Keratinocyte (primary cell): ENCODE measurements around the gene CRTAP. TPM values are rescaled to one million over a fixed set of nuclear protein-coding genes. Genes with fewer than 3 reads are reported as not detected.

Experiments
- DNase-seq: peaks from one replicate; pipeline ENCODE4 v3.0.0-alpha.2; 2011; ENCODE audit warnings: low read depth, missing footprints, low spot score
- FAIRE-seq: peaks from 2 replicates; lab custom pipeline; 2011; peaks lifted over from hg19 to GRCh38; lab: Jason Lieb, UNC
- H2AFZ ChIP-seq: 2 replicates; pipeline ENCODE4 v1.6.0; 2012; ENCODE audit warnings: low read length, control low read depth, inconsistent platforms; ENCODE audit not compliant: control insufficient read depth
- H3K27ac ChIP-seq: 2 replicates; pipeline ENCODE4 v1.5.1; 2011; ENCODE audit warnings: low read length; ENCODE audit not compliant: control insufficient read depth, insufficient read depth
- H3K27me3 ChIP-seq: 3 replicates; pipeline ENCODE4 v1.6.0; 2011; ENCODE audit warnings: low read length; ENCODE audit not compliant: control insufficient read depth, insufficient read depth; ENCODE audit errors: extremely low read depth
- H3K36me3 ChIP-seq, 2 experiments: 2 replicates in 1 of 2; 3 replicates in 1 of 2; pipeline ENCODE4 v1.5.1; 2011; ENCODE audit warnings: low read length in 2 of 2, mild to moderate bottlenecking in 1 of 2; ENCODE audit not compliant: control insufficient read depth in 2 of 2, insufficient read depth in 2 of 2; ENCODE audit errors: extremely low read depth in 1 of 2
- H3K4me1 ChIP-seq: 3 replicates; pipeline ENCODE4 v1.5.1; 2011; ENCODE audit warnings: low read length; ENCODE audit not compliant: control insufficient read depth, insufficient read depth; ENCODE audit errors: extremely low read depth
- H3K4me2 ChIP-seq: 3 replicates; pipeline ENCODE4 v1.6.0; 2011; ENCODE audit warnings: low read depth, low read length; ENCODE audit not compliant: control insufficient read depth, insufficient read depth; ENCODE audit errors: extremely low read depth
- H3K4me3 ChIP-seq, 3 experiments: fragments of 200-600 bp in 1 of 3; sonication (generic) in 1 of 3; 2 replicates in 2 of 3; 3 replicates in 1 of 3; pipeline ENCODE4 v1.5.1; 2011 to 2016; ENCODE audit warnings: low read length in 3 of 3, mild to moderate bottlenecking in 3 of 3, control low read depth in 2 of 3, inconsistent platforms in 1 of 3, low read depth in 1 of 3, mixed read lengths in 1 of 3, mixed run types in 1 of 3, moderate library complexity in 1 of 3; ENCODE audit not compliant: control insufficient read depth in 2 of 3, insufficient read depth in 2 of 3; ENCODE audit errors: extremely low read depth in 1 of 3
- H3K79me2 ChIP-seq: 2 replicates; pipeline ENCODE4 v1.6.0; 2012; ENCODE audit warnings: low read length; ENCODE audit not compliant: control insufficient read depth, insufficient read depth
- H3K9ac ChIP-seq: 3 replicates; pipeline ENCODE4 v1.6.0; 2011; ENCODE audit warnings: low read length; ENCODE audit not compliant: control insufficient read depth, insufficient read depth; ENCODE audit errors: extremely low read depth
- H3K9me1 ChIP-seq: 3 replicates; pipeline ENCODE4 v1.6.0; 2011; ENCODE audit warnings: low read length; ENCODE audit not compliant: control insufficient read depth, insufficient read depth; ENCODE audit errors: extremely low read depth
- H3K9me3 ChIP-seq: 2 replicates; pipeline ENCODE4 v1.5.1; 2012; ENCODE audit warnings: low read depth, low read length; ENCODE audit not compliant: control insufficient read depth
- H4K20me1 ChIP-seq: 3 replicates; pipeline ENCODE4 v1.6.0; 2011; ENCODE audit warnings: low read length; ENCODE audit not compliant: control insufficient read depth, insufficient read depth; ENCODE audit errors: extremely low read depth
- CTCF ChIP-seq, 3 experiments: IDR thresholded peaks in 1 of 3; conservative IDR thresholded peaks in 1 of 3; optimal IDR thresholded peaks in 1 of 3; 2 replicates in 2 of 3; 3 replicates in 1 of 3; pipeline versions ENCODE3 to v1.5.1; 2011; ENCODE audit warnings: low read length in 3 of 3, mild to moderate bottlenecking in 3 of 3, moderate library complexity in 2 of 3, control low read depth in 1 of 3, inconsistent platforms in 1 of 3; ENCODE audit not compliant: insufficient read depth in 2 of 3; ENCODE audit errors: extremely low read depth in 1 of 3
- EZH2 ChIP-seq: IDR thresholded peaks from one replicate; pipeline ENCODE4 v1.6.1; 2012; ENCODE audit warnings: inconsistent platforms, mild to moderate bottlenecking, low read length, moderate library complexity
- dilution Hi-C: fragments of 300-500 bp; cut with MboI; formaldehyde crosslinking; loops from one replicate; pipeline ENCODE4 v1.7.0; 2020; ENCODE audit warnings: low sequenced_read_pairs; ENCODE audit not compliant: extremely low pct_ligation_motif_present
- polyA plus RNA-seq, 5 experiments: library from polyadenylated mRNA; depleted of rRNA in 3 of 5; stranded (reverse) in 3 of 5; stranded (forward) in 1 of 5; unstranded in 1 of 5; fragments of >200 nt; gene quantifications; 1 replicate in 1 of 5; 2 replicates in 3 of 5; 3 replicates in 1 of 5; pipeline versions ENCODE4 v1.2.1 to v1.2.3, GENCODE V29; 2011 to 2012; ENCODE audit warnings: missing spikeins in 2 of 5, low read depth in 1 of 5, low replicate concordance in 1 of 5

CRTAP gene
- polyA plus RNA-seq, 1 donor (not counting 4 experiments of a cell fraction or from before 2014, with no cell fraction given), result 170 TPM

DNA sequence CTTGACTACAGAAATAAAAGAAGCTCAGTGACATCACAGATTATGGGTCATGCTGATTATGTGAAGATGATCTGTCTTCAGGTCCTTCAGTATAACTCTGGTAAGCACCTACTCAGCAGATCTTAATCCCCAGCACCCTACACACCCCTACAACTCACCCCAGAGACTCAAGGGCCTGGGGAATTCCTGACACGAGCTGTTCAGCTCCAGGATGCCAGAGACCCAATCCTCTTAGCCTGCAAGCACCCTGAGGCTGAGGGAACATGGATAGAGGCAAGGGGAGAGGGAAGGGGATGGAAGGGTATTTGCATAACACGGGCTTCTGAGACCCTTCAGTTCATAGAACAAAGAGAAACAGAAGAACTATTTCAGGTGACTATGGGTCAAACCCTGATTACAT, 29.9 kb upstream of the CRTAP start:
- H3K27me3 ChIP-seq, result no peaks in the 10 kb centered on the region
- H3K36me3 ChIP-seq, result peaks cover 0 to 5% of the 10 kb centered on the region in 2 experiments
- H4K20me1 ChIP-seq, result peaks cover 5% of the 10 kb centered on the region
- H3K9me3 ChIP-seq, result no peaks in the 10 kb centered on the region
- H3K79me2 ChIP-seq, result peaks cover 58% of the 10 kb centered on the region
- no peak overlapping the region for H3K27ac ChIP-seq
- dilution Hi-C loops, result no loop called here
- H3K9ac ChIP-seq, result no peak overlapping the region
- no peak overlapping the region for H3K4me3 ChIP-seq
- no peak overlapping the region for H2AFZ ChIP-seq
- H3K4me2 ChIP-seq, result no peak overlapping the region
- TF ChIP-seq CTCF (optimal IDR thresholded peaks at IDR 0.05 in 1 of 3, IDR thresholded peaks at IDR 0.05 in 1 of 3, conservative IDR thresholded peaks at IDR 0.05 in 1 of 3; ENCODE audit: extremely low read depth in 1 of 3, insufficient read depth in 2 of 3, low read length in 3 of 3) (no peak), EZH2 (no peak)
- FAIRE-seq, result no peak
- DNase-seq, result no peak
- H3K4me1 ChIP-seq, result no peaks in the 10 kb centered on the region
- H3K9me1 ChIP-seq, result no peaks in the 10 kb centered on the region

- no peaks in the 10 kb centered on the region for H4K20me1 ChIP-seq
- peaks cover 5% of the 10 kb centered on the region for H3K9me1 ChIP-seq
- peaks cover 81% of the 10 kb centered on the region for H3K79me2 ChIP-seq
- FAIRE-seq, result no peak
- H3K4me3 ChIP-seq, result no peak overlapping the region
- TF ChIP-seq CTCF (optimal IDR thresholded peaks at IDR 0.05 in 1 of 3, IDR thresholded peaks at IDR 0.05 in 1 of 3, conservative IDR thresholded peaks at IDR 0.05 in 1 of 3; ENCODE audit: extremely low read depth in 1 of 3, insufficient read depth in 2 of 3, low read length in 3 of 3) (no peak), EZH2 (no peak)
- H3K4me1 ChIP-seq, result peaks cover 10% of the 10 kb centered on the region
- H3K27ac ChIP-seq, result no peak overlapping the region
- no peak overlapping the region for H3K9ac ChIP-seq
- peaks cover 1 to 9% of the 10 kb centered on the region in 2 experiments for H3K36me3 ChIP-seq
- no peak overlapping the region for H2AFZ ChIP-seq
- H3K9me3 ChIP-seq, result no peaks in the 10 kb centered on the region
- no peak overlapping the region for H3K4me2 ChIP-seq
- H3K27me3 ChIP-seq, result no peaks in the 10 kb centered on the region
- dilution Hi-C loops, result no loop called here
- DNase-seq, result no peak
These were observed 25.1 kb upstream of the CRTAP start for GRCh38 chr3:33088691-33089090.
